Stimulated activated CD4-positive, alpha-beta T cell treated with anti-CD3 and anti-CD28 coated beads, Interleukin-12 subunit alpha, Interleukin-12 subunit beta, amount 100 ng/mL, for 4 hours (primary cell): ENCODE measurements around the gene MIEF1.

Experiments
- DNase-seq: peaks from one replicate; pipeline ENCODE4 v3.0.0-alpha.2; 2020

MIEF1 gene

GRCh38 chr22:39532215-39533073, 30.4 kb downstream of the MIEF1 start, which contains the start of gene RPS19BP1:
RPS19BP1 (minus strand) TSS chr22:39532748; CDS start chr22:39532738, 10 bp downstream.
- DNase-seq = peak; percentile 98

GRCh38 chr22:39534092-39534506, 32.0 kb downstream of the MIEF1 start:
- no peak for DNase-seq

DNA sequence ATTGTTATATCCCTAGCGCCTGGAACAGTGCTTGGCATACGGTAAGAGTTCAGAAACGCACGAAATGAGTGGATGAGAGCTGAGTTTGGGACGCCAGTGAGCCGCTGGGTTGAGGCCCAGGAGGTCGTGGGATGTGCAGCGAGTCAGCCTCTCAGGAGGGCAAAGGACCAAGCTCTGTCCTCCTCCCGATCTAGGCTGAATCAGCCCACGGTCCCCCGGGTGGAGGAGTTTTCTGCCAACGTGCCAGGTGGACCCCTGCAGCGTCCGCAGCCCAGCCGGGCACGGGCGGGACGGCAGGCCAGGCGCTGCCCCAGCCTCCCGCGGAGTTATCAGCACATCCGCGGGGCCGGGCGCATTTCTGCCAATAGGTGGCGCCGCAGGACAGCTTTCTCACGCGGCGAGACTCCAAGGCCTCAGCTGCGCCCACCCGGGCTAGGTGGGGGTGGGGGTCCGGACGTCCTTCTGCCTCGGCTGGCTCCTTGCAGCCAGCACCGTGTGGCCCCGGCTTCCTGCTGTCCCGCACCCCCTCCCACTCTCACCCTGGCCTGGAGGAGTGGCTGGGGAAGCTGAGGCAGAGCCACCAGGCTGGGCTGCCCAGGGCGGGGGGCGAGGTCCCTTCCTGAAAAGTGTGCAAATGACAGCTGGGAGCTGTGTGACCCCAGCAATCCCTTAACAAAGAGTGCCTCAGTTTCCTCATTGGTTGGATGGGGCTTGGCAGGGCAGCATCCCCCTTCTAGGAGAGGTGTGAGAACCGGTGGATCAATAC, 32.7 kb downstream of the MIEF1 start:
- DNase-seq = peak; percentile 87

- DNase-seq = no peak
These were observed 33.3 kb downstream of the MIEF1 start for GRCh38 chr22:39535357-39535725.

GRCh38 chr22:39535831-39536449, 33.9 kb downstream of the MIEF1 start:
- no peak for DNase-seq

DNA sequence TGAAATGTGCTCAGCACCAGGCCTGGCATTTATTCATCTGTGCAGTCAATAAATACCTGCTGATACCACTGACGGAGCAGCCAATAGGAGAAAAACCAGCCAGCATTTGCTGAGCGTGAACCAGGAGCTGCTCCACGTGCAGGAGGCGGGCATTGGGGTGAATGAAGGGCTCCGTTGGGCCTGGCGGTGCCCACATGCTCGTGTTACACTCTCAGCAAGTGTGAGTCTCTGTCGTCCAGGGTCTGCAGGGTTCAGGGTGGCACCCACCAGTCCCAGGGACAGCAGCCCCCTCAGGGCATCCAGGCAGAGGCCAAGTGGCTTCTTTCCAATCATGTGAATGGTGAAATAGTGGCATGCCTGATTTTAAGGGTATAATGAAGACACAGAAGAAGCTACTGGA, 34.6 kb downstream of the MIEF1 start:
- DNase-seq = no peak

DNA sequence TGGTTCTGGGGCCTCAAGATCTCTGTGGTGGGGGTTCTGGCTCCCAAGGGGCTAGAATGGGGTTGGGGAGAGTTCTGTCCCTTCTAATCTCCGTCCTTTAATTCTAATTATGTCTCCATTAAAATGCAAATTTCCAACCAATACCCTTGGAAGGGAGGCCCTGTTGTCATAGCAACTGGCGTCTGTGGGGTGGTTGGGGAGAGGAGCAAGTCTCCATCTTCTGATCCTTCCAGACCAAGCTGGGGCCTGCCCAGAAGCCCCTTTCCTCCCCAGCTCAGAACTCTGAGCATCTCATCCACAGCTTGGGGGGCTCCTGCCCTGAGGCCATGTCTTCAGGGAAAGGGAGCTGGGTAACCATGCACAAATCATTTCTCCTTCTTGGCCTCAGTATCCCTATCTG, 35.9 kb downstream of the MIEF1 start:
- no peak for DNase-seq

- DNase-seq = no peak
These were observed 41.0 kb downstream of the MIEF1 start for GRCh38 chr22:39543095-39543494.

- DNase-seq = peak; percentile 77
These were observed 43.6 kb downstream of the MIEF1 start for GRCh38 chr22:39545386-39546365.

GRCh38 chr22:39546889-39547586, 44.9 kb downstream of the MIEF1 start:
- no peak for DNase-seq

DNA sequence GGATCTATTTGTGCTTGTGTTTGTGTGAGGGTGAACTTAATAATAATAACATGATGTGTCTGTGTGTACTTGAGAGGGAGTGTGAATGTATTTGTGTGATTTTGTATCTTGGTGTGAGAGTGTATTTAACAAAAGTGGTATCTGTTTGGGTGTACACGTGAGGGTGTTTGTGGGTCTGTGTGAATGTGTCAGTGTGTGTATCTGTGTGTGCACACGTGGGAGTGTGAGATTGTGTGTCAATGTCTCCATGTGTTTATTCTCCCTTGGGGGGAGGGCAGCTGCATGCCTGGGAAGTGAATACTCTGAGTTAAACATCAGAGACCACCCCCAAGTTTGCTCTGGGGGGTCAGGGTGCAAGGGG, 45.5 kb downstream of the MIEF1 start:
- DNase-seq = no peak

DNA sequence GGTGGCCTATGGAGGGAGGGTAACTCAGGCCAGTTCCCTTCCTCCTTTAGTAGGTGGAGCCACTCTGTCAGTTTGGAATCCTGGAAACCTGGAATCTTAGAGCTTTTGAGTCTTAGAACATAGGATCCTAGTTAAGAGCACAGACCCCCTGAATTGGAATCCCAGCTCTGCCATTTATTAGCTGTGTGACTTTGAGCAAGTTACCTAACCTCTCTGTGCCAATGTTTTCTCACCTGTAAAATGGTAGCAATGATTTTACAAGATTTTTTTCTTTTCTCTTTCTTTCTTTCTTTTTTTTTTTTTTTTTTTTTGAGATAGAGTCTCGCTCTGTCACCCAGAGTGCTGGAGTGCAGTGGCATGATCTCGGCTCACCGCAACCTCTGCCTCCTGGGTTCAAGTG, 51.3 kb downstream of the MIEF1 start:
- DNase-seq = no peak

DNA sequence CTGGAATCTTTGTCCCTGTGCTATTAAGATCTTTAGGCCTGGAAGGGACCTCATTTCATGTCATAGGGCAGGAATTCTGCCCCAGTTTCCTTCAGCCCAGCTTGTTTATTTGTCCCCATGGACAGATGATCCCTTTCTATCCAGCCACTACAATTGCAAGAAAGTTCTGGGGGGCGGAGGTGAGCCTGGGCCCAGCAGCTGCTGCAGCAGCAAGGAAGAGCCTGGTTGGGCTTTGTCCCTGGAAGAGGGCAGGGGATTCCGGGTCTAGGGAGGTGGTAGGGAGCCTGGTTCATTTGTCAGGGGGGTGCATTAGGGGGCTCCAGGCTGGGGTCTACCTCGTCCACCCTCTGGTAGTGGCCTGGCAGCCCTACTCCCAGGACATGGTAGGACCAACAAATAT, 52.1 kb downstream of the MIEF1 start:
- no peak for DNase-seq

- DNase-seq = peak; percentile 56
These were observed 55.1 kb downstream of the MIEF1 start for GRCh38 chr22:39556970-39557841.

GRCh38 chr22:39558254-39558727, 56.2 kb downstream of the MIEF1 start:
- DNase-seq = no peak

DNA sequence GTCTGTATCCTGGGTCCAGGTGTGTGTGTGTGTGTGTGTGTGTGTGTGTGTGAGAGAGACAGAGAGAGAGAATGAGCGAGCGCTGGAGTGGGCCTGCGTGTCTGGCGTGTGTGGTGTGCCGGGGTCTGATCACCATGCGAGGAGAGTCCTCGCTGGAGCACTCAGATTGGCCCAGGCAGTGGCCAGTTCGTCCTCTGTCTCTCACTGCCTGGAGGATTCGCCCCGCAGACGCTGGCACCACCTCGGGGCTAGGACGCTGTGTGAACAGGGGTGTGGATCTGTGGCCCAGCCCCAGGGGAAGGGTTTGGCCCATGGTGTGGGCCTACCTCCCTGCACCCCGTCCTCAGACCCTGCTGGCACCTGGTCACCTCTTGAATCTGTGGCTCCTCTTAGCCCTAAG, 56.9 kb downstream of the MIEF1 start:
- no peak for DNase-seq

DNA sequence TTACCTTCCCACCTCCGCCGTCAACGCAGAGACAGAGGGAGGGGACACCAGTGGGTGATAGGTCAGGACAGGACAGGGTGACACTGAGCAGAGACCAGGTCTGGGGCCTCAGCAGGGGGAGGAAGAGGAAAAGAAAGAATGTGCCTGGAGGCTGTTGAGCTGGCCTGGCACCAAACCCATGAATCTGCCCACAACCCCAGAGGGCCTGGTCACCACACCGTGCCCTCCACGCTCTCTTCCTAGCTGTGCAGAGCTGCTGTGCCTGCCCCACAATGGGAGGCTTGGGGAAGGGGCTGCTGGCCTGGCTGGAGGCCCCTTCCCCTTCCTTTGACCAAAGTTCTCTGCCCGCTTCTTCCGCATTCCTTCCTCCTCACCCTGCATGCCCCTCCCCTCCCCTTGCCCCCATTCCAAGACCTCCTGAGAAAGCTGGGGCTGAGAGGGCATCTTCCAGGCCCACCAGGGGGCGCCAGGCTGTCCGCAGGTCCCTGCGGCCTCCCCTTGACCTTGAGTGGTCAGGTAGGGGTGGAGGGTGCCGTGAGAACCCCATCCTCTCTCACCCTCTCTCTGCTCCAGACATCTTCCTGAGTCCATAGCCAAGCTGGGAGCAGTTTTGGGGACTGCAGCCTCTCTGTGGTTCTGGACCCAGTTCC, 57.5 kb downstream of the MIEF1 start:
- no peak for DNase-seq

DNA sequence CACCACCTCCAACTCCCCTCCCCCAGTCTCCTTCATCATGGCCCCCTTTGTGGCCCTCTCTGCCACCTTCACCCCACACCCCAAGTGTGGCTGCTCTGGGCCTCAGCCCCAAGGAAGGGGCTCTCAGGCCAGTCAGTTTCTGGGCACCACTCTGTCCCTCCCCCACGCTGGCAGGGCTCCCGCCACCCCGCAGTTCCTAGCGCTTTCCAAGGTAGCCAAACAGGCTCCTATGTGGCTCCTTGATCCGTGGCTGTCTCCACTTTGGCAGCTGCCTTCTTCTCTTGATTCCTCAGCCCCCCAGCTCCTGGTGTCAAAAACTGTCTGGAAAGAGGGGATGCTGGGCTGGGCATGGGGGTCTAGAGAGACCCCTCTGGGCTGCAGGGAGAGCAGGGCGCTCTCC, 58.0 kb downstream of the MIEF1 start:
- no peak for DNase-seq

GRCh38 chr22:39562839-39563489, 60.9 kb downstream of the MIEF1 start:
- no peak for DNase-seq
